MM.1S (cell line): ENCODE measurements around the gene C13orf46.

ENCODE experiments used
- DNase-seq: peaks from one replicate; pipeline ENCODE4 v3.0.0-alpha.2; 2015
- H2AFZ ChIP-seq: fragments of 300-600 bp; sonication (generic); 2 replicates; pipeline ENCODE4 v1.6.0; 2016; ENCODE audit warnings: antibody characterized with exemption, low read length
- H3F3A ChIP-seq: fragments of 300-600 bp; sonication (generic); 2 replicates; pipeline ENCODE4 v1.6.1; 2016; ENCODE audit warnings: mild to moderate bottlenecking, antibody characterized with exemption, low read length, moderate library complexity, mixed read lengths; ENCODE audit not compliant: insufficient read depth
- H3K27ac ChIP-seq: fragments of 300-600 bp; sonication (generic); 2 replicates; pipeline ENCODE4 v1.5.1; 2016; ENCODE audit warnings: mild to moderate bottlenecking, low read length
- H3K27me3 ChIP-seq: fragments of 300-600 bp; sonication (generic); replicated peaks from 2 replicates; pipeline ENCODE4 v1.6.0; 2016; ENCODE audit warnings: low read length; ENCODE audit not compliant: insufficient read depth
- H3K36me3 ChIP-seq: fragments of 300-600 bp; sonication (generic); replicated peaks from 2 replicates; pipeline ENCODE4 v1.6.1; 2016; ENCODE audit warnings: mild to moderate bottlenecking, low read length, mixed read lengths; ENCODE audit not compliant: insufficient read depth
- H3K4me1 ChIP-seq: fragments of 300-600 bp; sonication (generic); 2 replicates; pipeline ENCODE4 v1.6.1; 2016; ENCODE audit warnings: low read length, mixed read lengths
- H3K4me2 ChIP-seq: fragments of 300-600 bp; sonication (generic); 2 replicates; pipeline ENCODE4 v1.6.0; 2016; ENCODE audit warnings: low read depth, low read length
- H3K4me3 ChIP-seq: fragments of 300-600 bp; sonication (generic); 2 replicates; pipeline ENCODE4 v1.5.1; 2016; ENCODE audit warnings: low read length, mixed read lengths
- H3K79me2 ChIP-seq: fragments of 300-600 bp; sonication (generic); 2 replicates; pipeline ENCODE4 v1.6.1; 2016; ENCODE audit warnings: mixed run types, low read length, mixed read lengths
- H3K9ac ChIP-seq: fragments of 300-600 bp; sonication (generic); 2 replicates; pipeline ENCODE4 v1.6.1; 2016; ENCODE audit warnings: low read length, mixed read lengths
- H3K9me2 ChIP-seq: fragments of 300-600 bp; sonication (generic); replicated peaks from 2 replicates; pipeline ENCODE4 v1.6.1; 2016; ENCODE audit warnings: mild to moderate bottlenecking, low read length, mixed read lengths; ENCODE audit not compliant: insufficient read depth
- H3K9me3 ChIP-seq: fragments of 300-600 bp; sonication (generic); replicated peaks from 2 replicates; pipeline ENCODE4 v1.6.1; 2016; ENCODE audit warnings: mild to moderate bottlenecking, low read length, mixed read lengths; ENCODE audit not compliant: insufficient read depth
- H4K20me1 ChIP-seq: fragments of 300-600 bp; sonication (generic); 2 replicates; pipeline ENCODE4 v1.6.1; 2016; ENCODE audit warnings: mild to moderate bottlenecking, low read length, moderate library complexity, mixed read lengths; ENCODE audit not compliant: insufficient read depth
- EZH2 ChIP-seq: fragments of 300-600 bp; sonication (generic); optimal IDR thresholded peaks from 2 replicates; pipeline ENCODE3; 2017; ENCODE audit warnings: low read depth, mild to moderate bottlenecking, antibody characterized with exemption, low read length, mixed read lengths
- EZH2phosphoT487 ChIP-seq: fragments of 300-600 bp; sonication (generic); IDR thresholded peaks from 2 replicates; pipeline ENCODE4 v1.6.1; 2018; ENCODE audit warnings: antibody characterized with exemption, low read length
- TF ChIP-seq, protein P1 (sequence below): fragments of 300-600 bp; sonication (generic); IDR thresholded peaks from 2 replicates; pipeline ENCODE4 v1.5.1; 2016; ENCODE audit warnings: antibody characterized with exemption, low read length, mixed read lengths

Gene C13orf46

DNA sequence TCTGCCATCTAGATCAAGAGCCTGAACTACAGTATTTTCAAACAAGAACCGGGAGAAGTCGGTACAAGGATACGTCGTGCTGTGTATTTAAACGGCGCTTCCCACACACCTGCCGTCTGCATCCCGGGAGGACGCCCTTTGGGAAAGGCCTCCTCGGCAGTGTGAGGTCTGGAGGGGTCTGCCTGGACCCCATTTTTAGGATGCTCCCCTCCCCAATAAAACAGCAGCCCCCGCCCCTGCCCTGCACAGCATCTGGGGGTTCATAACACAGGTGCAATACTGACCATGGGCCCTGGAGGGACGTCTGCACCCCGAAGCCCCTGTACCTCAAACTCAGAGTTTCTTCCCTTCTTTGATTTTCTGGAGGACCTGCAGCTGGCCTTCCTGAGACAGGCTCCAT lies 4.1 kb upstream of the C13orf46 start:
- Histone ChIP-seq H3K79me2 (0 out of 2 replicates have a peak, but pooled peaks cover 2% of the 10 kb centered on the region), H2AFZ (no peak overlapping the region), H3K36me3 (peaks cover 15% of the 10 kb centered on the region; the same call in 1 of the 2 replicates), H3K9ac (no peak overlapping the region), H3K27me3 (no peaks in the 10 kb centered on the region), H3K4me2 (no peak overlapping the region), H3K27ac (no peak overlapping the region), H4K20me1 (no peaks in the 10 kb centered on the region), H3K4me3 (no peak overlapping the region), H3K9me2 (no peaks in the 10 kb centered on the region), H3K9me3 (no peaks in the 10 kb centered on the region), H3K4me1 (no peaks in the 10 kb centered on the region), H3F3A (no peaks in the 10 kb centered on the region)
- DNase-seq, result no peak
- no peak for TF ChIP-seq EZH2
- no peak for TF ChIP-seq EZH2phosphoT487
- TF ChIP-seq, protein P1, sequence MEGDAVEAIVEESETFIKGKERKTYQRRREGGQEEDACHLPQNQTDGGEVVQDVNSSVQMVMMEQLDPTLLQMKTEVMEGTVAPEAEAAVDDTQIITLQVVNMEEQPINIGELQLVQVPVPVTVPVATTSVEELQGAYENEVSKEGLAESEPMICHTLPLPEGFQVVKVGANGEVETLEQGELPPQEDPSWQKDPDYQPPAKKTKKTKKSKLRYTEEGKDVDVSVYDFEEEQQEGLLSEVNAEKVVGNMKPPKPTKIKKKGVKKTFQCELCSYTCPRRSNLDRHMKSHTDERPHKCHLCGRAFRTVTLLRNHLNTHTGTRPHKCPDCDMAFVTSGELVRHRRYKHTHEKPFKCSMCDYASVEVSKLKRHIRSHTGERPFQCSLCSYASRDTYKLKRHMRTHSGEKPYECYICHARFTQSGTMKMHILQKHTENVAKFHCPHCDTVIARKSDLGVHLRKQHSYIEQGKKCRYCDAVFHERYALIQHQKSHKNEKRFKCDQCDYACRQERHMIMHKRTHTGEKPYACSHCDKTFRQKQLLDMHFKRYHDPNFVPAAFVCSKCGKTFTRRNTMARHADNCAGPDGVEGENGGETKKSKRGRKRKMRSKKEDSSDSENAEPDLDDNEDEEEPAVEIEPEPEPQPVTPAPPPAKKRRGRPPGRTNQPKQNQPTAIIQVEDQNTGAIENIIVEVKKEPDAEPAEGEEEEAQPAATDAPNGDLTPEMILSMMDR, result no peak

DNA sequence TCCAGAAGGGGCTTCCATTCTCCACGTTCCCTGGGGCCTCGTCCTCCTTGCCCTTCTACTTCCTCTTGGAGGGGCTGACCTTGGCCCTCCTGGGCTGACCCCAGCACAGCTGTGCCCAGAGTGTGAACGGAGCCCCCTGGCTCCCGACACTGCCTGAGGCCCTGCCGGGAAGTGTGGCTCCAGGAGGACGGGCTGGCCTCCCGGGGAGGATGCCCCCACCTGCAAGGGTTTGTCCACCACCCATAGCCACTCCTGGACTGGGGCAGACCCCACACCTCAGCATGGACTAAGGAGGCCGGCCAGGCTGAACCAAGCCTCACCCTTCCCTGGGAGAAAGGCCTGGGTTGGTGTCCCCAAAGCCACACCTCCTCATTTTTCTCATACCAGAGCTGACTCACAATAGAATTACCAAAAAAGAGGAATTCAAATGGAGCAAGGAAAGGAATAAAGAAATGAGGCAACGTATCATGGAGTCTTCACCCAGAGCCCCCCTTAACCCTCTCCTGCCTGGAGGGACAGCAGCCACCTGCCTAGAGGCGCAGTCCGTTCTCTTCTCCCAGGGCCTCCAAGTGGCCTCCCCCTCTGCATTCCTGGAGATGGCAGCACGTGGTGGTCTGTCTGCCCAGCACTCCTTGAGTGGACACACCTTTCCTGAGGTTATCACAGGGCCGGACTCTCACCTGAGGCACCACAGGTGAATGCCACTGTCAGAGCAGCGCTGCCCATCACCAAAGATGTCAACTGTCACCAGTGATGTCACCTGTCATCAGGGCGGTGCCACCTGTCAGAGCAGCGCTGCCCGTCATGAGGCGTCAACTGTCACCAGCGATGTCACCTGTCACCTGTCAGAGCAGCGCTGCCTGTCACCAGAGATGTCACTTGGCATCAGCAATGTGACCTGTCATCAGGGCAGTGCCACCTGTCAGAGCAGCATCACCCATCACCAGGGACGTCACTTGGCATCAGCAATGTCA lies 3.1 kb upstream of the C13orf46 start:
- Histone ChIP-seq H3K27me3 (no peaks in the 10 kb centered on the region), H3K27ac (no peak overlapping the region), H3K36me3 (peaks cover 15% of the 10 kb centered on the region; the same call in 1 of the 2 replicates), H2AFZ (no peak overlapping the region), H3K79me2 (0 out of 2 replicates have a peak, but pooled peaks cover 2% of the 10 kb centered on the region), H3K9ac (no peak overlapping the region), H3F3A (no peaks in the 10 kb centered on the region), H3K4me3 (no peak overlapping the region), H4K20me1 (no peaks in the 10 kb centered on the region), H3K4me2 (no peak overlapping the region), H3K9me3 (no peaks in the 10 kb centered on the region), H3K9me2 (no peaks in the 10 kb centered on the region), H3K4me1 (no peaks in the 10 kb centered on the region)
- no peak for DNase-seq
- TF ChIP-seq, protein P1, result no peak
- TF ChIP-seq EZH2 (no peak), EZH2phosphoT487 (no peak)

DNA sequence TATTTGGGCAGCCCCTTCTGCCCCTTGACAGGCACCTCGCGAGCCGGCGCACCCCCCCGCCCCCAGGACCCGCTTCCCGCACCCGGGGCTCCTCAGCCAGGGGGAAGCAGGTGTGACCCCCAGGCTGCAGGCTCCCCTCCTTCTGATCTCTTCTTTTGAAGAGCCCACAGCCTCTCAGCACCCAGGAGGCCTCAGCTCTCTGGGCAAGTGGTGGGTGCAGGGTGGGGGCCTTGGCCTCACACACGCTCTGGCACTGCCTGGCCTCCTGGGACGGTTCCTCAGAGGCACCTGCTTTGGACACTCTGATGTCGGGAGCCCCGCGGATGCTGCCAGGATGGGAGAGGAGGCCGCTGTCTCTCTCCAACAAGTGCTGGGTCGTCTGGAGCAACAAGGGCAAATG lies 1.5 kb upstream of the C13orf46 start:
- no peak overlapping the region for H2AFZ ChIP-seq
- no peaks in the 10 kb centered on the region for H3K9me2 ChIP-seq
- H3K4me2 ChIP-seq, result no peak overlapping the region
- H3K79me2 ChIP-seq, result no peaks in the 10 kb centered on the region
- no peaks in the 10 kb centered on the region for H4K20me1 ChIP-seq
- H3K9ac ChIP-seq, result no peak overlapping the region
- H3K4me3 ChIP-seq, result no peak overlapping the region
- H3F3A ChIP-seq, result no peaks in the 10 kb centered on the region
- H3K36me3 ChIP-seq, result peaks cover 15% of the 10 kb centered on the region; the same call in 1 of the 2 replicates
- H3K27me3 ChIP-seq, result no peaks in the 10 kb centered on the region
- no peak for DNase-seq
- H3K27ac ChIP-seq, result no peak overlapping the region
- no peaks in the 10 kb centered on the region for H3K9me3 ChIP-seq
- no peaks in the 10 kb centered on the region for H3K4me1 ChIP-seq
- TF ChIP-seq, protein P1, result no peak
- TF ChIP-seq EZH2 (no peak), EZH2phosphoT487 (no peak)
